SH-SY5Y (cell line): ENCODE measurements around the gene AMPD2.

Experiments
- GATA2 ChIP-seq: IDR thresholded peaks from 2 replicates; pipeline ENCODE4 v1.6.1; 2011; ENCODE audit warnings: mild to moderate bottlenecking, low read depth, low read length
- GATA3 ChIP-seq: IDR thresholded peaks from 2 replicates; pipeline ENCODE4 v1.6.1; 2011; ENCODE audit warnings: low read depth, mild to moderate bottlenecking, low read length, moderate library complexity

DNA sequence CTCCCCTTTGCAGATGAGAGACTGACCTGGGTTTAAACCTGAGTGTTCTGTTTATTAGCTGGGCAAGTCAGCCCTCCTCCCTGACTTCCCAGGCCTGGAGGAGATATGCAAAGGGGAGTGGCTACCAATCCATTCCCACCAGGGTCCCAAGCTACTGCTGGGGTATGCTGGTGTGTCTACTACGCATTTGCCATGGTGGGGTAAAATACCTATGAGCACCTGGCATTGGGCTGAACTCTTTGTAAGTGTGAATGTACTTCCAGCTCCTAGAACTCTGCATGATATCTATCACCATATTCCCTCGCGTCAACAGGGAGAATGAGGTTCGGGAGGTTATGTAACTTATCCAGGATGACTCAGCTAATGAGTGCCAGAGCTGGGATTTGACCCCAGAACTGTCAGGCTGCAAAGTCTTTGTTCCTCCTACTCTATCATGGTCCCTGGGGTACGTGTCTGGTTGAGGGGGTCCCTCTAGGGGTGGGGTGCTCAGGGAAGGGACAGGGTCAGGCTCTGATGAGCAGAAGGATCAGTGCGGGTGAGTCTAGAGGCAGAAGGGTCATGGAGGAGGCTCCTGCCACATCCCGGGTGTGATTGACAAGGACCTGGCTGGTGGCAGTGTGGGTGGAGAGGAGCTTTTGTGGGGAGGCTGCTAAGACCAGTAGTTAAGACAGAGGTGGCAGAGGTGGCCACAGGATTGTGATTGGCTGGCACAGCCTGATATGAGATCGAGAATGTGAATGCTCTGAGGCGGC, 16.7 kb downstream of the AMPD2 start:
- TF ChIP-seq GATA2 (no peak), GATA3 (no peak)
